M059J (cell line): Measurements from ENCODE around the gene PIEZO2. TPM values are rescaled to one million over a fixed set of nuclear protein-coding genes. Genes with fewer than 3 reads are reported as not detected.
"Not testable (repeated sequence)": the region's sequence is repeated elsewhere in the genome, so short reads cannot be mapped to it uniquely, and the experiment has no call there.

Experiments
- DNase-seq: peaks from one replicate; pipeline ENCODE4 v3.0.0-alpha.2; 2012; ENCODE audit warnings: low read depth
- total RNA-seq: library from RNA; depleted of rRNA; stranded (reverse); fragments of >200 nt; shearing (Covaris generic); gene quantifications from 2 replicates; pipeline ENCODE4 v1.2.3, GENCODE V29; 2014

PIEZO2 gene
- total RNA-seq, 1 experiment from 2014 or later: 22.9 TPM

DNA sequence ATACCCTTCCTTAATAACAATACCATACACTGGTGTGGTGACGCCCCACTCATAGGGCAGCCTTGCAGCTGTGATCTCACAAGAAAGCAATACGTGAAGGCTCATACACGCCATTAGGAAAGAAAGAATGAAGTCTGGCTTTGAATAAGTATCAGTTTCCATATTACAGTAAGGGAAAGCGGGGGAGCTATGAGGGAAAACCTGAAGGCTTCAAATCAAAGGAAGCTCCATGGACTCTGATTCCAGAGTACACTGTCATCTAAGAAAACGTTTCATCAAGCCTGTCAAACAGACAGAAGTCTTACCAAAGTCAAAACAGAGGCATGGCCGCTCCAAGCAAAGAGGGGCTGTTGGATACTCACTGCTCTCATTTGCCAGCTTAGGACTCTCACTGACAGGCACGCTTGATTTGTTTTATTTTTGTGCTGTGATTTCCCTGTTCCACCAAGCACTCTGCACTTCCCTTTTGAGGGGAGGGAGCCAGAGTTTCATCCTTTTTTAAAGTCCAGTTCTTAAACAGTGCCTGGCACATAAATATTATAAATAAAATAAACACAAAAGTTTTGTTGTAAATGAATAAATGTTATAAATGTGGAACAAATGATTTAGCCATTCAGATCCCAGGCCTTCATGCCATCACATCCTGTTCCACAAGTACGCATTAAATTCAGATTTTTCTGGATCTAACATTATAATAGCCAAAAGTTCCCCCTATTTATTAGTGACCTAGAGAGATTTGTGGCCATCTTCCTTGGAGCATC is 221.2 kb downstream of the PIEZO2 start:
- DNase-seq: no peak

DNA sequence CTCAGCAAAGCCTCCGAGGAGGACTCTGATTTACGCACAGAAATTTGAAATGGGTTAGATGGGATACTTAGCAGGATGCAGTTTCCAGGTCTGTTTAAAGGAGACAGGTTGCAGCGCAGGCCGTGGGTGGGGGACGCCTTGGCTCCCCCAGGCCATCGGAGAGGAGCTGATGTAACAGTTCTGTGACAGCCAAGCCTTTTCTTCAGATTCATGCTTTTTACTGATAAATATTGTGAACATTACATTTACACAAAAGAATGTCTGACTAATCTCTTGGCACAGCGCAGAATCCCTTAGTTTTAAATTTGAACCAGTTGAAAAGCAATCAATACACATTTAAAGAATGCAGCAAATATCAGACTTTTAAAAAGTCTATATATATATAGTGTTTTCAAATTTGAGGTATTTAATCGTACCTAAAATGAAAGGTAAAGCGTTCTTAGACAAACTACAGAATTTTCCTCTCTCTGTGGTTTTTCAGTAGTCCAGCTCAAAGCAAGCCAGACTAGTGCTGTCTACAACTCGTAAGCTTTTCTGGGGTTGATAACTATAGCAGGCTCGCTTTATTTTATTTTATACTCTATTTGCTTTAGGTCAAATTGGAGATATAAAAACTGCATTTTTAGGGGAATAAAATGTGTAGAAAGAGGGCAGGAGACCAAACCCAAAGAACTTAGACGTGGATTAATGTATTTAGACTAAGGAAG is 221.9 kb downstream of the PIEZO2 start:
- peak; percentile 86 for DNase-seq

- DNase-seq: peak; percentile 90
These were observed 222.7 kb downstream of the PIEZO2 start for GRCh38 chr18:10926621-10927161.

DNA sequence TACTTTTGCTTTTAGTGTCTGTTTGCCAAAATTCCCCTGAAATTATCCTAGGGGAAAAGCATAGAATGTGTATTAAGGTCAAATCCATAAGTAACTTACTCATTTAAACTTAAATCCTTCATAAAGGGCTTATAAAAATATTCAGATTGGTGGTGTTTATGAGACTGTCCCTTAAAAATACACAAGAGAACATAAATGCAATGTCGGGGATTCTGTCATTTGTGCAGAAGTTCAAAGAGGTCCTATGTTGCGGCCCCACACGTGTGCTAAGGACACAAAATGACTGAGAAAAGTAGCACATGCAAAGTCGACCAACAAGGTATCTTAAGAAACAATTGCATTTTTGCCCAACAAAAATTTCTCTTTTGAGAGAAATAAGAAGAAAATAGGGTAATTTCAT is 225.1 kb downstream of the PIEZO2 start:
- no peak for DNase-seq

DNA sequence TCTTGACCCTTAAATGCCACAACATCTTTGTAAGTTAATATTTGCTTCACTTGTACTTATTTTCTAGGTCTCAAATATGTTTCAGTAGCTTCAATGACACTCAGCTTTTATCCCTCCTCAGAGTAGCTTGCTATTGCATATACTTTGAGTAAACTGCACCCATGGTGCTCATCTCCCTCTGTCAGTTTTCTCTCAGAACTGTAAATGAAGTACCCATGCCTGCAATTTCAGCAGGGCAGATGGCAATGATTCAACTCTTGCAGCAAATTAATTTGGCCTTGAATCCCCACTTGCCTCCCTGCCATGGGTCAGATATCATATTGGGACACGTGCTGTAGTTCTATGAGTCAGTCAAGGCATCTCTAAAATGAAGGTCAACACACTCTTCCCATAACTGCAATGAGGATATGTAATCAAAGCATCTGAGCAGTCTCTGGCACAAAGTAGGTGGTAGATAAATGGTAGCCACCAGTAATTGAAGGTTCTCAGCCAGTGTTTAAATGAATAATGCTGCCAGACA is 225.8 kb downstream of the PIEZO2 start:
- peak; percentile 36 for DNase-seq

- peak; percentile 4 for DNase-seq
These were observed 226.2 kb downstream of the PIEZO2 start for GRCh38 chr18:10923141-10923540.

GRCh38 chr18:10922712-10923111 is 226.7 kb downstream of the PIEZO2 start:
- DNase-seq: not testable (repeated sequence)

DNA sequence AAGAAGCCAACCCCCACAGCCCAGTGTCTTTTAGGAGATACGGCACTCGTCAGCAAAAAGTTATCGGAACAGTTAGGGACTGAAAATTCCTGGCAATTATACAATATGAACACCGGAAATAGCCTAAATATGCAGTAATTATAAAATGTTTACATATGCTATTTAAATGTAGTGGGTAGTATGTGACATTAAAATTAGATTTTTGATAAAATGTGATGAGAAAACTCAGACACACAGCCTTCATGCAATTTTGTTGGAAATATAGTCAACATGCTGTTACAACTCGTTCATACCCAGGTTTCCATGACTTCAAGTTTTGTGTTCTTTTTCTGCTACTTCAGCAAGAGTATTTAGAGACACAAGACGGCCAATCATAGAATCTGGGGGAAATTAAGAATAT is 229.1 kb downstream of the PIEZO2 start:
- not testable (repeated sequence) for DNase-seq

DNA sequence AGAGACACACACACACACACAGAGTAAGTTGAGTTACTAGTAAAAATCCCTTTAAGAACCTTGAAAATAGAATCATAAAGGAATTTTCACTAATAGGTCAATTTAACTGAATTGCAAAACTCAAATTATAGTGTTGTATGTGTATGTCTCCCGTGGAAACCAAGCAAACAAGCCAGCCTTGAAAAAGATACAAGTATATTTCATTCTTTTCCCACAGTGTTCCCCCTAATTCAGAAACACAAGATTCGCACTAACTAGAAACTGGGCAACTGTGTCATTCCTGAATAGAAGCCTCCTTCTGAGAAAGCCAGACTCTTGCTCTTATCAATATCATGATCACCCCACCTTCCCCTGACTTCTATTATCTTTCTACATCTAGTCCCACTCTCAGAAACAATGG is 229.5 kb downstream of the PIEZO2 start:
- peak; percentile 10 for DNase-seq

DNA sequence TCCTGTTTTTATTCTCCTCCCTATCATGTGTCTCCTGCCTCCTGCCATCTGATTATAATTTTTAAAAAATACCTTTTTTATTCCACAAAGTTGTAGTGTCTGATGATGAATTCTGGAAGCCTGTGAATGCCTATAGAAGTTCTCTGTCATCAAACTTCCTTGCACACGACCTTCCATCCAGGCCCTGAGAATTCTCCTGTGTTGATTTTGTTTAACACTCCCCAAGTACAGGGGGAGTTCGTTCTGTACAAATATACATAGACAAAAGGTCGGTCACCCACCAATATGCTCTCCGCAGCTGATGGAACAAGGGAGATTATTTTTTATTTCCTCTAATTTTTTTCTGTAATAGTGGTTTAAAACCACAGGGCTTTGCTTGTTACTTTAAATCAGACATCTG is 232.5 kb downstream of the PIEZO2 start:
- DNase-seq: no peak

DNA sequence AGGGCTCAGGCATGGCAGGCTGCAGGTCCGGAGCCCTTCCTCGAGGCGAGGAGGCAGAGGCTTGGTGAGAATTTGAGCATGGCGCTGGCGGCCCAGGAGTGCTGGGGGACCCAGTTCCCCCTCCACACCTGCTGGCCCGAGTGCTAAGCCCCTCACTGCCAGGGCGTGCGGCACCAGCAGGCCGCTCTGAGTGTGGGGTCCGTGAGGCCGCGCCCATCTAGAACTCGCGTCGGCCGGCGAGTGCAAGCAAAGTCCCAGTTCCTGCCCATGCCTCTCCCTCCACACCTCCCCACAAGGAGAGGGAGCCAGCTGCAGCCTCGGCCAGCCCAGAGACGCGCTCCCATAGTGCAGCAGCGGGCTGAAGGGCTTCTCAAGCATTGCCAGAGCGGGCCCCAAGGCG is 233.0 kb downstream of the PIEZO2 start:
- DNase-seq: no peak

DNA sequence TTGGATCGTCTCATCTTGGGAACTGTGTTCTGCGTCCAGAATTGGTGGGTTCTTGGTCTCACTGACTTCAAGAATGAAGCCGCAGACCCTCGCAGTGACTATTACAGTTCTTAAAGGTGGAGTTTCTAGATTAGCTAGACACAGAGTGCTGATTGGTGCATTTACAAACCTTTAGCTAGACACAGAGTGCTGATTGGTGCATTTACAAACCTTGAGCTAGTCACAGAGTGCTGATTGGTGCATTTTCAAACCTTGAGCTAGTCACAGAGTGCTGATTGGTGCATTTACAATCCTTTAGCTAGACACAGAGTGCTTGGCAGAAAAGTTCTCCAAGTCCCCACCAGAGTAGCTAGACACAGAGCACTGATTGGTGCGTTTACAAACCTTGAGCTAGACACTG is 233.6 kb downstream of the PIEZO2 start:
- not testable (repeated sequence) for DNase-seq

GRCh38 chr18:10914610-10915009 is 234.8 kb downstream of the PIEZO2 start:
- DNase-seq: not testable (repeated sequence)

DNA sequence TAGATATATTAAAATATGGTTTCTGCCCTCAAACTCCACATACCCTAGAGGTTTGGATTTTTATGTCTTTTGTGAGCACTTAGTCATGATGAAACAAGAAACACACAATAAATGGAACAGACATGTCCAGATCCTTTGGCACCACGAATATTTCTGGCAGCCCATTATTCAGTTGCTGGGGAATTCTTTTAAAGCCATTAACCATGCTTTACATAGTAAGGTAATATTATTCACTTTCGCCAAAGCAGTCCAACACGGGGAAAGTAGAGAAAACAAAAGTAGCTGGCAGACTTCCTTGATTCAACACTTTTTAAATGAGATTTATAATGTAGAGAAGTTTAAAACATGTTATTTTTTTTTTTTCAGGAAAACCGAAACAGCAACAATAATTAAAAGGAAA is 235.4 kb downstream of the PIEZO2 start:
- no peak for DNase-seq

DNA sequence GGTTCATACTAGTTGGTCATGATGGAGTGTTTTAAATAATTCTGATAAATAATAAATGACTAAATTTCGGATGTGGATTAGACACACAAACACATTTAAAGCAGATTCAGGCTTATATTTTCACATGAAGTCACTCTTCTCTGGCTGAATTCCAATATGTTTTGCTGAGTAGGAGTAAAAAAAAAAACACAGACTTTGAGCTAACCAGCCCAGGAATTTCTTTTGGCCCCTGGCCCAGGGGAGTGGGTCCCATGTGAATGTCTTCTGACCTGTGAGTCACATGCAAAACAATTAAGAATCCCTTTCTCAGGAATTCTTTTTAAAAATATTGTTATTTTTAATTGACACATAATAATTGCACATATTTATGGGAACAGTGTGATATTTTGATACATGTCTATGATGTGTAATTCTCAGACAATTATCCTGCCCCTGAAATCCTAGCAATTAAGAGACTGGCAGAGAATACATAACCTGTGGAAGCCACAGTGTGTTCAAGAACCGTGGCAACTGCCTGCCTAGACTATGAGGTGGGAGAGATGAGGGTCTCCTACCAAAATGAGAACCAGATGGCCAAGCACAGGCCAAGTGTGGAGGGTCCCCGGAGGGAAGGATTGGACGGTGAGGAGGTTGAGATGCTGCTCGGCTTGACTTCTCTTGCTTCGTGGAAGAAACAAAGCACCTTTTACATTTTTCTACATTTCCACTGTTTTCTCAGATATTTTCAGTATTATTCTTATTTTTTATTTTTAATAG is 236.4 kb downstream of the PIEZO2 start:
- DNase-seq: peak; percentile 79

- no peak for DNase-seq
These were observed 239.6 kb downstream of the PIEZO2 start for GRCh38 chr18:10909724-10910123.

DNA sequence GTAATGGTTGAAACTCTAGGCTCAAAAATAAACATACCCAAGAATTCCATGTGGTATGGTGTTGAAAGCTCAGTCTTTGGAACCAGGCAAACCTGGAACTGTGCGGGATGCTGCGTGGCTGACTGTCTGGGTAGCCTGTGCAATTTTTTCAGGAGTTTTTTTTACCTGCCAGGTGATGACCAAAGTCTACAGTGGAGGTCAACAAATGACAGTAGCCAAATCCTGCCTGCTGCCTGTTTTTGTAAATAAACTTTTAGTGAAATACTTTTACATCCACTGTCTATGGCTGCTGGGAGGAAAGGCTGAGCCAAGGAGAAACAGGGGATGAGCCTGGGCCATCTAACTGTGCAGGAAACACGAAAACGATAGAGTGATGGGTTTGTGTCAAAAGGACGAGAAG is 240.6 kb downstream of the PIEZO2 start:
- no peak for DNase-seq

DNA sequence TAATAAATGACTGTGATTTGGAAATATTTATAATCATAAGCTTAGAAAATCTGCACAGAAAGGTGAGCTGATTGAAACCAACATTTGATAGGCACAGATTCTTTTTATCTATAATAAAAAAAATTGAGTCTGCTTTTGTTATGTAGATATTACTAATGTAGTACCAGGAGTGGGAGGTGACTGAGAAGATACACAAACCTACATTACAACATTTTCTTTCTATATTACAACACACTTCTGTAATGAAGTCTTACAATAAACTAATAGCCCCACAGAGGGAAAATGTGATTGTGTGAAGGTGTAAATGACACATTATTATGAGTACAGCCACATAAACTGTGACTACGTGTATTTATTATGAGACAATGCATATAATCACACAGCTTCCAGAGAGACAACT is 241.6 kb downstream of the PIEZO2 start:
- no peak for DNase-seq

- DNase-seq: no peak
These were observed 248.0 kb downstream of the PIEZO2 start for GRCh38 chr18:10901329-10901728.

DNA sequence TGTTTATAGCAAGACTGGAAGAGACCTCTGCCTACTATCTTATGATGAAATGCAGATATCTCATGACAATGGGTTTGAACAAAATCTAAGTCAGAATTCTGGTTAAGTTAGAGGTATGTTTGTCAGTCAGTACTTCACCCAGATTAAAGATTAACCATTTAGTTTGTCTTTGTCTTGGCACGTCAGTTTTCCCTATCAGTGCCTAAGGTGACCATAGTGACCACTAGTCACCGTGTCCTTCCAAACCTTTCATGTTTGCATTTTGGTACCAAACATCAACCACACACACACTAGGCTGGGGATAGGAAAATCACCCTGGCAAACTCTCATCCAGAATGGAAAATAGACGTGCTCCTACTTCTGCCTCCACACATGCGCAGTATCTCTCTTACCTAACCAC is 248.9 kb downstream of the PIEZO2 start:
- no peak for DNase-seq

DNA sequence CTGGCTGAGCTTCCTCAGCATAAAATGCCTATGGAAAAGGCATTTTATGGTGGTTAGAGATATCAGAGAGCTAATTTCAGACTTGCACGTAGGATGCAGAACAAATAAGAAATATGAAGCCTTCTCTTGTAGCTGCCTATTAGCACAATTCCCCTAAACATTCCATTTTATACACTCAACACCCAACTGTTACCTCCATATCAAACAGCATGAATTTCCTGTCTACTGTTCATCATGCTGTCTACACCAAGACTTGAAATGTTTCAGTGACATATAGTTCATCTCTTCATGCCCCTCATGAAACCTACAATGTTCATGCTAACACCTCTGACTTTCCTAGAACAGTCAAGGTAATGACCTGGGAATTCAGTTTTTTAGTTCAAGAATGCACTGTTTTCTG is 249.9 kb downstream of the PIEZO2 start:
- DNase-seq: no peak

GRCh38 chr18:10898417-10898974 is 250.9 kb downstream of the PIEZO2 start:
- DNase-seq: no peak
